Mesodermal cell (in vitro differentiated cells): ENCODE results near the gene MAML3.

Experiments
- H3K27ac ChIP-seq: 2 replicates; pipeline ENCODE4 v1.7.0; 2013; ENCODE audit warnings: mild to moderate bottlenecking, low read depth, low read length, moderate library complexity; ENCODE audit not compliant: severe bottlenecking
- H3K36me3 ChIP-seq: 2 replicates; pipeline ENCODE4 v1.7.1; 2013; ENCODE audit warnings: mild to moderate bottlenecking, low read length, moderate library complexity; ENCODE audit not compliant: control insufficient read depth, insufficient read depth
- H3K4me1 ChIP-seq: one replicate; pipeline ENCODE4 v1.7.1; 2013; ENCODE audit warnings: mild to moderate bottlenecking, low read length; ENCODE audit not compliant: insufficient read depth, control insufficient read depth, poor library complexity, severe bottlenecking
- H3K4me3 ChIP-seq: 2 replicates; pipeline ENCODE4 v1.7.0; 2013; ENCODE audit warnings: low read length, control low read depth, mild to moderate bottlenecking; ENCODE audit not compliant: insufficient read depth, poor library complexity, severe bottlenecking; ENCODE audit errors: extremely low read depth
- H3K9me3 ChIP-seq: 2 replicates; pipeline ENCODE4 v1.7.1; 2013; ENCODE audit warnings: mild to moderate bottlenecking, low read length, moderate library complexity; ENCODE audit not compliant: control insufficient read depth
- WGBS, 2 experiments: methylation state at CpG; one replicate each; pipeline ENCODE4 v1.1.5; 2013; ENCODE audit warnings: missing lambda C conversion rate in 2 of 2; ENCODE audit not compliant: insufficient coverage in 2 of 2; 5-methylcytosine and 5-hydroxymethylcytosine counted together

MAML3 gene

DNA sequence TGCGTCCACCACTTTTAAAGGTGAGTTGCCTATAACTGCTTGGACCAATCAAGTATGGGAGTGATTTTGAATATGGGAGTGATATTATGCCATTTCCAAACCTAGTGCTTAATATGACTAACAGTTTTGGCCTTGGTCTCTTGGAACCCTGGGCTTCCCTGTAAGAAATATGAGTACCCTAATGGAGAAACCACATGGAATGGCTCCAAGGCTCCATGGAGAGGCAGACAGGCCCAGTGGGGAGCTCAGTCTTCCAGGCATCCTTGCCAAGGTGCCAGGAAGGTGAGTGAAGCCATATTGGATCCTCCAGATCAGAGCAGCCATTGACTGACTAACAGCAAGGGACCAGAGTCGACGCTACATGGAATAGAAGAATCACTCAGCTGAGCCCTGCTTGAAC lies 53.2 kb downstream of the MAML3 start:
- H3K4me3 ChIP-seq, result no peak overlapping the region
- H3K4me1 ChIP-seq, result peaks cover 65% of the 10 kb centered on the region
- H3K27ac ChIP-seq, result no peak overlapping the region
- H3K36me3 ChIP-seq, result peaks cover 3% of the 10 kb centered on the region
- WGBS, 2 experiments, result 100% methylated on average over 2 of the region's 3 CpGs
- peaks cover 12% of the 10 kb centered on the region for H3K9me3 ChIP-seq

DNA sequence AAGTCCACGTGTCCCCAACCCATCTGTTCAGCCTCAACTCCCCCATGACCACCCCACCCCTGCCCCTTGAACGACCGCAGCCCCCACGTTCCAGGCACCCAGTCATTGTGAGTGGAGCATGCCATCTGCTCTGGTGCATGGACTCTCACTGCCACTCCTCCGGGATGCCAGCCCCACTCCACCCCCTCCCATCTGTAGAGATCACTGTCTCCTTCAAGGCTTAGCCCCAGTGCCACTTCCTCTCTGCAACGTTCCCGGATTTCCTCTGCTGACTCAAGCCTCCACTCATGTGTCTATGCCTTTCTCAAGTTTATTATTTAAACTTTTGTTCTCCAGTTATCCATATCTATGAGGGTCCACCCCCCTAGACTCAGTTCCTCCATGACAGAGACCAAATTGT lies 54.0 kb downstream of the MAML3 start:
- Histone ChIP-seq H3K27ac (peak overlapping the region; percentile 87), H3K4me3 (no peak overlapping the region), H3K4me1 (peaks cover 67% of the 10 kb centered on the region), H3K36me3 (peaks cover 3% of the 10 kb centered on the region), H3K9me3 (peaks cover 12% of the 10 kb centered on the region)
- WGBS, 2 experiments, result 62 to 76% methylated on average over 4 to 7 of the region's 7 CpGs

GRCh38 chr4:140098455-140099160 lies 55.4 kb downstream of the MAML3 start:
- Histone ChIP-seq H3K27ac (peak overlapping the region; percentile 87), H3K4me3 (no peak overlapping the region), H3K9me3 (peaks cover 12% of the 10 kb centered on the region), H3K36me3 (peaks cover 3% of the 10 kb centered on the region), H3K4me1 (peaks cover 74% of the 10 kb centered on the region)
- 84 to 86% methylated on average over 4 to 6 of the region's 7 CpGs for WGBS, 2 experiments

DNA sequence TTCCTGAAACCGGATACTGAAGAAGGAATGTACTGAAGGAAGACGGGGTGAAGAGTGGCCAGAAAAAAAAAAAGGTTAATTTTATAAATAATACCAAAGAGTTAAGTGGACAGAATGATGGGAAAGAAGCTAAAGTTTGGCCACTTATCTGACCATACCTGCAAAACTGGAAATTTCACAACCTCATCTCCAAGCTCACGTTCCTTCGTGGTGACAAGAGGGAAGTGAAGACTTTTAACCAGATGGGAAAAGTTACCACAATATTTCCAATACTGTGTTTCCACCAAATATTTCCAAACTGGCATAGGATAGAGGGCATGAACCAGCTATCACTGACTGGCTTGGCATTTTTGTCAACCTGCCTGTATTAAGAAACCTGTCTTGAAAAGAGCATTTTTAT lies 56.4 kb downstream of the MAML3 start:
- H3K4me3 ChIP-seq, result no peak overlapping the region
- H3K27ac ChIP-seq, result peak overlapping the region; percentile 8
- 100% methylated on average over 1 to 2 of the region's 4 CpGs for WGBS, 2 experiments
- H3K4me1 ChIP-seq, result peaks cover 79% of the 10 kb centered on the region
- peaks cover 3% of the 10 kb centered on the region for H3K36me3 ChIP-seq
- H3K9me3 ChIP-seq, result peaks cover 12% of the 10 kb centered on the region

DNA sequence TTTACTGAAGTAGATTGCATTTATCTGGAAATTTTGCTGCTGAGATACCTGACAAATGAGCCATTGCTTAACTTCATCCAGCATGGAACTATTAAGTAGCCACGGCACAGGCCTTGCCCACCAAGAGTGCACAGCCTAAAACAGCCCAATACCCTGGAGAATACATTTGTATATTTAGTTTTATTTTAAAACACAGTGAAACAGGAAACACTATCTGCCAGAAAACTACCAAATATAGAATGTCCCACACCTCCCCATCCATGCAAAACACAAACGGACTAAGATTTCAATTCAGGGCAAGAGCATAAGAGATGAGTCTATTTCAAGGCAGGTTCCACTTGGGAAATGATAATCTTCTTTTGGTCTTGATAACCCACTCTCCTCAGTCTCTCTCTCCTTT lies 57.1 kb downstream of the MAML3 start:
- peaks cover 86% of the 10 kb centered on the region for H3K4me1 ChIP-seq
- WGBS, 2 experiments, result 86 to 100% methylated on average over 1 of the region's 2 CpGs
- peak overlapping the region; percentile 98 for H3K27ac ChIP-seq
- no peak overlapping the region for H3K4me3 ChIP-seq
- peaks cover 3% of the 10 kb centered on the region for H3K36me3 ChIP-seq
- H3K9me3 ChIP-seq, result peaks cover 8% of the 10 kb centered on the region

DNA sequence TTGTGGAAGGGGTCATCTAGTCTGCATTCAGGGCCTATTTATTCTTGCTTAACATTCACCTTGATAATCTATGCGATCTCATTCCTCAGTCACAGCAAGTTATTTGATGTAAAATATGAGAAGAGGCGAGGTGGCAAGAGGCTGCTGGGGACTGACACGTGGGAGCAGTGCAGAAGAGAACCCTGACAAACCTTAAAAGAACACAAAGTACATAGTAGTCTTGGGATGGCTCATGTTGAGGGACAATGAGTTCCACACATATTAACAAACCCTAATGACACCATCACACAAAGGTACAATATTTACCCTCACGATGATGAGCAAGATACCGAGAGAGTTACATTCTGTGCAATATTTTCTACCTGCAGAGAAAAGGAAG lies 57.5 kb downstream of the MAML3 start:
- H3K36me3 ChIP-seq, result peaks cover 3% of the 10 kb centered on the region
- H3K4me3 ChIP-seq, result no peak overlapping the region
- WGBS, 2 experiments, result 100% methylated on average over 1 of the region's 5 CpGs; no CpG with 5 or more reads in 1 of the 2 experiments
- H3K27ac ChIP-seq, result peak overlapping the region; percentile 98
- peaks cover 5% of the 10 kb centered on the region for H3K9me3 ChIP-seq
- H3K4me1 ChIP-seq, result peaks cover 89% of the 10 kb centered on the region

DNA sequence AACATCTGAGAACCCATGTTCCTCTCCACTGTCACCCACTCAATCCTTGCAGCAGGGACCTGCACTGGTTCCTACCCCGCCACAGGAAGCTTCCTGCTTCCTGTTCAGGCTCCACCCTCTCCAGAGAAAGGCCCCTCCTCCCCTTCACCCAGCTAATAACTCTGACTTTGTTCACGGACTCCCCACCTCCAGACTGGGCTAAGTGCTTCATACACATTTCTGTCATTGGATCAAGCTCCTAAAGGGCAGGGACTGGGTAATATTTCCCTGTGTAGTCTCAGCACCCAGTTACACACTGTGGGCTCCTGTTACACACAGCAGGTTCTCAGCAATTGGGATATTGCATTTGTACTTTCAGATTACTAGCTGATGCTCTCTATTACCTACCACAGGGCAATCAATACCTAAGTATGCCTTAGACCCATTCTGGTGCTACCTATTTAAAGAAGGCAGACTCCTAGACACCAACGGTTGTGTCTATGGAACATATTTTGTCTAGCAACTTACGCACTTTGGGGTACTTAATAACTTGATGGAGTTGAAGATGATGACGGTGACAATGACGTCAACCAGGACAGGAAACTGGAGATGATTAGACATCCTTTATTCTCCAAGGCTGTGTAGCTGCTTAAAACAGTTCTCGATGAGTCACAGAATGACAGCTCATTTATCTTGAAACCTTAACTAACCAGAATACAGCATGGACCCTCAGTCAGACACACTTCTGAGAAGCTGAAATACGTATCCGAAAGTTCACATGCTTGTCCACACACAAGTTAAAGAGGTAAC lies 58.1 kb downstream of the MAML3 start:
- peak overlapping the region; percentile 98 for H3K27ac ChIP-seq
- WGBS, 2 experiments, result 63 to 76% methylated on average over 4 to 6 of the region's 9 CpGs
- H3K4me1 ChIP-seq, result peaks cover 93% of the 10 kb centered on the region
- H3K4me3 ChIP-seq, result peak overlapping the region; percentile 3
- peaks cover 2% of the 10 kb centered on the region for H3K36me3 ChIP-seq
- H3K9me3 ChIP-seq, result peaks cover 1% of the 10 kb centered on the region

DNA sequence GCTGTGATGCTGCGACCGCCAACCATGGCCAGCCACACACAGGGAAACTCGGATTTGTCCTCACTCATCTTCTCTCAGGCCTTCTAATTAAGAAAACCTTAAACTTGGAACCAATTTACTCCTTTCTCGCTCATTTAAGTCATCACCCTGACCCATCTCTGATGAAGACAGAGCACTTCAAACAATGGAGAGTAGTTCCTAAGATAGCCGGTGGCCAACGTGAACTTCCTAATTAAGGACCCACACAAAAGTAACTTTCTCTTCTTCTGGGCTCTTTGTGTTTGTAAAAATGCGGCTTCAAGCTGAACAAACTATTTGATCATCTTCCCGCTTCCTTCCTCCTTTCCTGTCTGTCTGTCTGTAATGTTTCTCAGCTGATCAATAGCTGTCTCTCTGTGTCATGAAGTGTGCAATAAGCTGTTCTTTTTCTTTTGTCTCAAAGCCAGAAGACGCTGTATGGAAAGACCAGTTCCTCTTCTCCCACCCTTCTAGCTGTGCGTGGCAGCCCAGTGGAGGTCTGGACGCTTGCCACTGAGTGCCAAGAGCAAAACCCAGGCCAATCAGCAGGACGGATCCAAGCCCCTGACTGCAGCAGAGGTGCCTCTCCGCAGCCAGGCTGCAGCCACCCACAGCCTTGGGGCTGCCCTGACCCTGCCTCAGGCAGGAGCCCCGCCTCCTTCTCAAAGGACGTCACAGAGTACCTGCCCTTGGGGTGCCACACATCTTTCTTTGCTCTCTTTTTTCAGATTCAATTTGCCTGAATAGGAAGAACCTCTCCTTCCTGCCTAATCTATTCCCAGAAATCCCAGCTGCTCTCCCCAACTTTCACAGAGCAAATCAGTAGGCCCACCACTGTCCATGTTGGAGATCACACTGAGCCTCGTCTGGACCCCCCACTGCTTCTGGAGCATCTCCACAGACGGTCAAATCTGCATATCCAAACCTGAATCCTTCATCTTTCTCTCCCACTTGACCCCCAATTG lies 59.3 kb downstream of the MAML3 start:
- Histone ChIP-seq H3K36me3 (no peaks in the 10 kb centered on the region), H3K9me3 (no peaks in the 10 kb centered on the region), H3K4me1 (peaks cover 92% of the 10 kb centered on the region), H3K4me3 (no peak overlapping the region), H3K27ac (peak overlapping the region; percentile 98)
- WGBS, 2 experiments, result 38 to 58% methylated on average over 13 to 15 of the region's 17 CpGs

DNA sequence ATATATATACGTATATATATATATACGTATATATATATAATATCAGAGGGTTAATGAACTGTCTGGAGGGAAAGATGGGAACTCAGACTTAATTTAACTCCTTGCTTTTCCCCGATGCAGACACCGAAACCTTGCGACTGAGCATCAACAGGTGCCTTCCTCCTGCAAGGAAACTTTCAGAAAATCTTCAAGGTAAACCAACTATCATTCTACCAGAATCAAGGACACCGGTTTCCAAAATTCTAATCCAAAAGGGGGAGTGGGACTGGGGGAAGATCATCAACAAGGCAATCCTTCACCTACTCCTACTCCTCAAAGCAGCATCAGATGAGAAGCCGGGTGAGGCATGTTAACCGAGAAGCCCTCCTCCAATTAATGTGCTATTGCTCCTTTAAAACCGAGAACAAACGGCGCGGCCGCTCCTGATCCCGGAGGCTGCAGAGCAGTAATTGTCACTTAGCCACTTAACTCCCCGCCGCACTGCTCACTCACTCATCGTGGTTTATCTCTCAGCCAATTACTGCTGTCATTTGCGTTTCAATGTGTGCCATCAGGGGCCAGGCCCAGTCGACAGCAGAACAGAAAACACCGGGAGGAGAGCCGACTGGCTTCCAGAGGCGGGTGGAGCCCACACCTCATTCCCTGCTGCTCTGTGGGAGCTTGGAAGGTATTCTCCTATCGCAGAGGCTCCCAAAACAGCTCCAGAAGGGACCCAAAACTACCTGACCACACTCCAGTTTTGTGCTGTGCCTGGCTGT lies 61.7 kb downstream of the MAML3 start:
- H3K4me3 ChIP-seq, result peak overlapping the region; percentile 3
- H3K4me1 ChIP-seq, result peaks cover 82% of the 10 kb centered on the region
- 2 to 3% methylated on average over 16 of the region's 23 CpGs for WGBS, 2 experiments
- peak overlapping the region; percentile 91 for H3K27ac ChIP-seq
- H3K9me3 ChIP-seq, result no peaks in the 10 kb centered on the region
- no peaks in the 10 kb centered on the region for H3K36me3 ChIP-seq

DNA sequence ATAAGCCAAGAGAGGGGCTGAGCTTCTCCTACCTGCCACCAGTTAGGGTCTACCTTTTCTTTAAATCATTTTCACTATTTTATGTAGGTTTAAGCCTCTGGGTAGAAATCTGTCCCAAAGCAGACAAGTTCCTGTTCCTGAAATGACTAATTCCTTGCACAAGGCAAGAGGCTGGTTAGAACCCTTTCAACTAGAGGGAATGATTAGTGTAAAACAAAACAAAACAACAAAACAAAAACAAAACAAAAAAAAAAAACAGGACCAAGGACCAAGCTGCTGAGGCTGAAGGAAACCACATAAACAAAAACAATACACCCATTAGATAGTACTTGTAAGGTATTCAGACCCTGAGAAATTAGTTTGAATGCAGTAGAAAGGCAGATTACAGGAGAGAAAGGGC lies 62.7 kb downstream of the MAML3 start:
- Histone ChIP-seq H3K4me3 (no peak overlapping the region), H3K9me3 (no peaks in the 10 kb centered on the region), H3K27ac (peak overlapping the region; percentile 95), H3K4me1 (peaks cover 76% of the 10 kb centered on the region), H3K36me3 (no peaks in the 10 kb centered on the region)
